Measurements from ENCODE around the gene RNF215.

RNF215 gene

DNA sequence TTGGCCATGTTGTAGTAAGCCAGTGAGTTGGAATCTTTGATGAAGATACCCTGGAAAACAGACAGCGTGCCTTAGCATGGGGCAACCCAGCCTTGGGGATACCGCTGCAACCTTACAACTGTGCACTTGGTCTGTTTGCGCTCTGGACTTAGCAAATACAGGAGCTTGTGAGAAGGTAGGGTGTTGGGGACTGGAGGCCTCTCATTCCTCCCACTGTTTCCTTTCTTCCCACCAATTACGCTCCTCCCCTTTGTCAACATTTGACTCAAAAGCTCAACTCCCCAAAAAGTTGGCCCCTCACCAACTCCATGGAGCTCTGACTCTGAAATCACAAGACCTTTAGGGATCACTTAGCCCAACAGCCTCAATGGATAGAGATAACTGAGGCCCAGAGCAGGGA, 52.6 kb downstream of the RNF215 start:
- peaks cover 74% of the 10 kb centered on the region for H3K36me3 ChIP-seq (ENCODE audit: insufficient read depth, low read length)
- no peak overlapping the region for H3K27ac ChIP-seq (ENCODE audit: low read depth, low read length)
- H3K4me1 ChIP-seq (ENCODE audit: insufficient read depth, low read length): no peaks in the 10 kb centered on the region
- H3K9me3 ChIP-seq (ENCODE audit: low read length): no peaks in the 10 kb centered on the region
- H3K9ac ChIP-seq (ENCODE audit: low read length): no peak overlapping the region
- no peak overlapping the region for H3K4me3 ChIP-seq (ENCODE audit: low read depth in 1 of 2, low read length in 2 of 2)
- no peaks in the 10 kb centered on the region for H3K27me3 ChIP-seq (ENCODE audit: control insufficient read depth in 1 of 2, insufficient read depth in 2 of 2, low read length in 2 of 2)

- Histone ChIP-seq H3K9ac (ENCODE audit: low read length) (no peak overlapping the region), H3K36me3 (ENCODE audit: insufficient read depth, low read length) (peaks cover 64% of the 10 kb centered on the region), H3K4me3 (ENCODE audit: low read depth in 1 of 2, low read length in 2 of 2) (no peak overlapping the region), H3K27me3 (ENCODE audit: control insufficient read depth in 1 of 2, insufficient read depth in 2 of 2, low read length in 2 of 2) (no peaks in the 10 kb centered on the region), H3K27ac (ENCODE audit: low read depth, low read length) (no peak overlapping the region), H3K4me1 (ENCODE audit: insufficient read depth, low read length) (no peaks in the 10 kb centered on the region), H3K9me3 (ENCODE audit: low read length) (no peaks in the 10 kb centered on the region)
These were observed 53.5 kb downstream of the RNF215 start for GRCh38 chr22:30333707-30334087.

DNA sequence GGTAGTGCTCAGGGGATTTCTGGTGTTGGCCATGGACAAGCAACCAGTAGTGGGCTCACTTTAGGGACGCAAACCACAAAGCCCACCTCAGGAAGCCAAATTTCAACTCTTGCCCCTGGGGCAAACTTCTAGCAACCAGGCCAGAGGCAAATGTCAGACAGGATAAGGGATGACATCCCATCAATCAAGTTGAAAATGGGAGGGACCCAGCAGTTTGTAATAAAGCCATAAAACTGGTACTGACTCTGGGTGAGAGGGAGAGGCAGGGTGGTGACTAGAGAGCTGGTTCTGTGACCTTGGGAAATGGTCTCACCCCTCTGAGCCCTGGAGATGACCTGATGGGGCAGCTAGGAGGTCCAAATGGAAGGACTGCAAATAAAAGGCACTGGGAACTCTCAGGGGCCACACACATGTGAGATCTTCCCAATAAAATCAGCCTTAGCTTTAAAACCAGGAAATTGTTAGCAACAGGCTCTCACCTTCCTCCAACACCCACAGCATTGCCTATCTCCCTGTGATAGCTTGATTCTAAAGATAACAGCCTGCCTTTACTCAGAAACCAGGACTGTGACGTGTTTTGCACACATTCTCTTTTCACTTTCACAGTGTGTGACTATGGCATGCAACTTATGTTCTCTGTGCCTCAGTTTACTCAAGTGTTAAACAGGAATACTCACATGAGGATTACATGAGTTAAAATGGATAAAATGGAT, 54.1 kb downstream of the RNF215 start:
- no peak overlapping the region for H3K27ac ChIP-seq (ENCODE audit: low read depth, low read length)
- H3K36me3 ChIP-seq (ENCODE audit: insufficient read depth, low read length): peaks cover 59% of the 10 kb centered on the region
- H3K4me1 ChIP-seq (ENCODE audit: insufficient read depth, low read length): no peaks in the 10 kb centered on the region

DNA sequence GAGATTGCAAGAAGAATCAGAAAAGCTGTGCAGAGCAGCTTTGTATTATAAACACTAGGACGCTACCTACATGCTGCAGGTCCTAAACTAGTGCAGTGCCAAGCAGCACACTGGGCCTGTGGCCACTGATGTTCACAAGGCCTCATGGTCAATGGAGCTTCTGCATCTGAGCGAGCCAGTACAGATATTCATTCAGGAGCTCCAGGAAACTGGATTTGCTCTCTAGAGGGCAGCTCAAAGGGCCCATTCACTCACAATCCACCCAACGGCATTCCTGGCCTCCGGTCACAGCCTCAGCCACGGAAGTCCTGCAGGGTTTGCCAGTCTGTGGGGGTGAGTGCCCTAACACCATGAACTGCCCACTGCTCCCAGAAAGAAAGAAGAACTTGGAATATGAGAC, 54.7 kb downstream of the RNF215 start:
- H3K36me3 ChIP-seq (ENCODE audit: insufficient read depth, low read length): peaks cover 54% of the 10 kb centered on the region

More for the DNA sequence above, 54.1 kb downstream of the RNF215 start:
- H3K4me3 ChIP-seq (ENCODE audit: low read depth in 1 of 2, low read length in 2 of 2): no peak overlapping the region
- H3K27me3 ChIP-seq (ENCODE audit: control insufficient read depth in 1 of 2, insufficient read depth in 2 of 2, low read length in 2 of 2): no peaks in the 10 kb centered on the region
- no peak overlapping the region for H3K9ac ChIP-seq (ENCODE audit: low read length)
- no peaks in the 10 kb centered on the region for H3K9me3 ChIP-seq (ENCODE audit: low read length)

More for the DNA sequence above, 54.7 kb downstream of the RNF215 start:
- H3K4me1 ChIP-seq (ENCODE audit: insufficient read depth, low read length): peaks cover under 1% of the 10 kb centered on the region
- no peaks in the 10 kb centered on the region for H3K27me3 ChIP-seq (ENCODE audit: control insufficient read depth in 1 of 2, insufficient read depth in 2 of 2, low read length in 2 of 2)
- H3K9ac ChIP-seq (ENCODE audit: low read length): no peak overlapping the region
- H3K4me3 ChIP-seq (ENCODE audit: low read depth in 1 of 2, low read length in 2 of 2): no peak overlapping the region
- H3K9me3 ChIP-seq (ENCODE audit: low read length): no peaks in the 10 kb centered on the region
- no peak overlapping the region for H3K27ac ChIP-seq (ENCODE audit: low read depth, low read length)
